Endothelial cell of umbilical vein (primary cell): ENCODE results near the gene TRIM13.

Source experiments
- CTCF ChIP-seq, 2 donors: IDR thresholded peaks; 1 replicate in 1 of 2; 2 replicates in 1 of 2; pipeline ENCODE4 v1.5.1; 2011; ENCODE audit warnings: low read length in 2 of 2, mild to moderate bottlenecking in 2 of 2, moderate library complexity in 2 of 2, control low read depth in 1 of 2, inconsistent platforms in 1 of 2, low read depth in 1 of 2; ENCODE audit not compliant: insufficient read depth in 1 of 2; ENCODE audit errors: extremely low read depth in 1 of 2
- EZH2 ChIP-seq: IDR thresholded peaks from 2 replicates; pipeline ENCODE4 v1.6.1; 2012; ENCODE audit warnings: borderline replicate concordance, low read depth, mild to moderate bottlenecking, moderate library complexity, low read length, inconsistent platforms; ENCODE audit not compliant: severe bottlenecking
- FOS ChIP-seq: IDR thresholded peaks from 2 replicates; pipeline ENCODE4 v1.6.1; 2011; ENCODE audit warnings: mild to moderate bottlenecking, low read length, moderate library complexity, borderline replicate concordance; ENCODE audit not compliant: insufficient read depth
- JUN ChIP-seq: IDR thresholded peaks from 2 replicates; pipeline ENCODE4 v1.6.1; 2011; ENCODE audit warnings: borderline replicate concordance, low read depth; ENCODE audit not compliant: insufficient read length, insufficient read depth
- MAX ChIP-seq: IDR thresholded peaks from 2 replicates; pipeline ENCODE4 v1.6.1; 2011; ENCODE audit not compliant: insufficient read depth, insufficient read length
- POLR2A ChIP-seq: IDR thresholded peaks from 2 replicates; pipeline ENCODE4 v1.6.1; 2012; ENCODE audit warnings: low read depth, mild to moderate bottlenecking, control low read depth, low read length
- POLR2AphosphoS5 ChIP-seq: IDR thresholded peaks from 2 replicates; pipeline ENCODE4 v1.6.1; 2012; ENCODE audit warnings: low read depth, mild to moderate bottlenecking, control low read depth, low read length, moderate library complexity; ENCODE audit not compliant: insufficient read depth

DNA sequence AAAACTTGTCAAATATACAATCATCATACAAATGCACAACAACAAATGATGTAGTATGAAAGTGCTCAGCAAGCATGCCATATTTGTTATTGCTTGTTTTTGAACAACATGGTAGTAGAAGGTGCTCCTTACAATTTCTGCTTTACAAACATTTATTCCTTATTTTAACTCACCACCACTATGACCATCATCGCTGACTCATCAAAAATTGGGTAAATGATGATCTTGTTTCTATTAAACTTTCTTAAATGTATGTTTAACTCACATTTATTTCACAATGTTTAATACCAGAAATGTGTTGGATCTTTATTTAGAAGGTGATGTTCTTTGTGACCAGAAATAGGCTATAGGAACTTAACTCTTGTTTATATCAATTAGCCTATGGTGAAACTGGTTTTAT is 63.9 kb downstream of the TRIM13 start:
- TF ChIP-seq CTCF (IDR thresholded peaks at IDR 0.05; ENCODE audit: extremely low read depth in 1 of 2, insufficient read depth in 1 of 2, low read depth in 1 of 2, low read length in 2 of 2) (no peak), EZH2 (no peak), POLR2AphosphoS5 (no peak), POLR2A (no peak), MAX (no peak), JUN (no peak), FOS (no peak)
